H1 (cell line): Measurements from ENCODE around the gene SEPTIN7. TPM values are rescaled to one million over a fixed set of nuclear protein-coding genes. Genes with fewer than 3 reads are reported as not detected.

ENCODE experiments used
- CTCF ChIA-PET: fragments of 300-600 bp; sonication (Branson Sonifier 250); formaldehyde crosslinking; loops from one replicate; lab custom pipeline; 2021; ENCODE audit not compliant: partially characterized antibody; lab: Charles Lee
- POLR2A ChIA-PET: fragments of 300-600 bp; sonication (Branson Sonifier 250); formaldehyde crosslinking; loops from one replicate; lab custom pipeline; 2021; ENCODE audit warnings: inconsistent platforms; ENCODE audit not compliant: partially characterized antibody; lab: Charles Lee
- DNase-seq, 2 experiments: peaks; one replicate each; pipeline versions ENCODE4 v3.0.0 to v3.0.0-alpha.2; 2010 to 2022; ENCODE audit warnings: low spot score in 2 of 2, low read depth in 1 of 2, mixed read lengths in 1 of 2
- FAIRE-seq: peaks from 2 replicates; lab custom pipeline; 2011; peaks lifted over from hg19 to GRCh38; lab: Jason Lieb, UNC
- H2AFZ ChIP-seq: 2 replicates; pipeline ENCODE4 v1.8.1; 2012; ENCODE audit warnings: low read length, inconsistent platforms
- H2AK5ac ChIP-seq: 2 replicates; pipeline ENCODE4 v1.6.1; 2013; ENCODE audit warnings: low read depth, low read length
- H2BK120ac ChIP-seq: replicated peaks from 2 replicates; pipeline ENCODE3; 2013; ENCODE audit warnings: low read depth, low read length, inconsistent platforms
- H2BK12ac ChIP-seq: 2 replicates; pipeline ENCODE4 v1.6.1; 2013; ENCODE audit warnings: low read depth, low read length
- H2BK15ac ChIP-seq: 2 replicates; pipeline ENCODE4 v1.6.1; 2013; ENCODE audit warnings: low read length
- H2BK20ac ChIP-seq: 2 replicates; pipeline ENCODE4 v1.6.1; 2013; ENCODE audit warnings: low read length
- H2BK5ac ChIP-seq: 2 replicates; pipeline ENCODE4 v1.6.1; 2013; ENCODE audit warnings: low read depth, low read length
- H3K14ac ChIP-seq: 2 replicates; pipeline ENCODE4 v1.6.1; 2013; ENCODE audit warnings: inconsistent platforms; ENCODE audit not compliant: insufficient read length
- H3K18ac ChIP-seq: 2 replicates; pipeline ENCODE4 v1.6.1; 2013; ENCODE audit warnings: low read length; ENCODE audit errors: extremely low read depth
- H3K23ac ChIP-seq: 2 replicates; pipeline ENCODE4 v1.6.1; 2013; ENCODE audit warnings: inconsistent platforms; ENCODE audit not compliant: insufficient read length
- H3K23me2 ChIP-seq: 2 replicates; pipeline ENCODE4 v1.6.1; 2013; ENCODE audit warnings: low read depth, low read length
- H3K27ac ChIP-seq: 2 replicates; pipeline ENCODE4 v1.6.1; 2011; ENCODE audit warnings: low read depth, low read length, inconsistent platforms
- H3K27me3 ChIP-seq, 4 experiments: replicated peaks in 1 of 4; 1 replicate in 1 of 4; 2 replicates in 3 of 4; pipeline versions ENCODE4 v1.6.1 to v1.8.1; 2011 to 2013; ENCODE audit warnings: low read length in 3 of 4, mild to moderate bottlenecking in 3 of 4, inconsistent platforms in 2 of 4, mixed read lengths in 2 of 4, moderate library complexity in 1 of 4; ENCODE audit not compliant: control insufficient read depth in 3 of 4, insufficient read depth in 3 of 4; ENCODE audit errors: extremely low read depth in 1 of 4
- H3K36me3 ChIP-seq, 4 experiments: 2 replicates each; pipeline versions ENCODE4 v1.6.1 to v1.8.1; 2011 to 2013; ENCODE audit warnings: mild to moderate bottlenecking in 4 of 4, low read length in 3 of 4, moderate library complexity in 2 of 4, control low read depth in 1 of 4, inconsistent platforms in 1 of 4; ENCODE audit not compliant: insufficient read depth in 4 of 4, control insufficient read depth in 2 of 4
- H3K4ac ChIP-seq: replicated peaks from 2 replicates; pipeline ENCODE3; 2013; ENCODE audit warnings: low read length, low read depth, mixed read lengths, inconsistent platforms; ENCODE audit not compliant: insufficient read length
- H3K4me1 ChIP-seq, 4 experiments: replicated peaks in 1 of 4; 1 replicate in 1 of 4; 2 replicates in 3 of 4; pipeline versions ENCODE4 v1.6.1 to v1.8.1; 2011 to 2013; ENCODE audit warnings: low read length in 3 of 4, inconsistent platforms in 2 of 4, mixed read lengths in 1 of 4; ENCODE audit not compliant: insufficient read depth in 4 of 4, control insufficient read depth in 3 of 4
- H3K4me2 ChIP-seq, 2 experiments: 2 replicates each; pipeline versions ENCODE4 v1.6.1 to v1.8.1; 2011 to 2013; ENCODE audit warnings: low read depth in 2 of 2, low read length in 2 of 2, control low read depth in 1 of 2, inconsistent platforms in 1 of 2, mild to moderate bottlenecking in 1 of 2; ENCODE audit not compliant: insufficient read depth in 1 of 2
- H3K4me3 ChIP-seq, 4 experiments: fragments of 200-600, 300-600 bp in 1 of 4; sonication (generic), shearing (Covaris generic), sonication (Bioruptor Twin) in 1 of 4; 2 replicates each; pipeline versions ENCODE4 v1.5.1 to v1.8.1; 2011 to 2016; ENCODE audit warnings: low read length in 4 of 4, low read depth in 3 of 4, control low read depth in 2 of 4, inconsistent platforms in 2 of 4, mild to moderate bottlenecking in 2 of 4, mixed read lengths in 1 of 4, moderate library complexity in 1 of 4; ENCODE audit not compliant: insufficient read depth in 2 of 4; ENCODE audit errors: extremely low read depth in 1 of 4
- H3K56ac ChIP-seq: replicated peaks from 2 replicates; pipeline ENCODE3; 2013; ENCODE audit warnings: low read depth, mild to moderate bottlenecking, mixed read lengths, low read length, inconsistent platforms; ENCODE audit not compliant: insufficient read length
- H3K79me1 ChIP-seq: 2 replicates; pipeline ENCODE4 v1.6.1; 2013; ENCODE audit warnings: low read depth, low read length, control low read depth
- H3K79me2 ChIP-seq, 2 experiments: 2 replicates each; pipeline versions ENCODE4 v1.6.1 to v1.8.1; 2012 to 2013; ENCODE audit warnings: low read length in 2 of 2, mild to moderate bottlenecking in 2 of 2, inconsistent platforms in 1 of 2; ENCODE audit not compliant: insufficient read depth in 2 of 2, control insufficient read depth in 1 of 2
- H3K9ac ChIP-seq, 4 experiments: replicated peaks in 1 of 4; 1 replicate in 1 of 4; 2 replicates in 3 of 4; pipeline versions ENCODE4 v1.6.1 to v1.8.1; 2011 to 2013; ENCODE audit warnings: low read depth in 3 of 4, low read length in 3 of 4, control low read depth in 2 of 4, mild to moderate bottlenecking in 2 of 4, moderate library complexity in 2 of 4, inconsistent platforms in 1 of 4; ENCODE audit errors: extremely low read depth in 1 of 4
- H3K9me3 ChIP-seq, 2 experiments: 2 replicates each; pipeline versions ENCODE4 v1.6.1 to v1.8.1; 2012 to 2013; ENCODE audit warnings: mild to moderate bottlenecking in 2 of 2, moderate library complexity in 2 of 2, control low read depth in 1 of 2, inconsistent platforms in 1 of 2, low read depth in 1 of 2, low read length in 1 of 2, mixed read lengths in 1 of 2; ENCODE audit not compliant: insufficient read depth in 2 of 2
- H4K20me1 ChIP-seq, 2 experiments: replicated peaks in 1 of 2; 2 replicates each; pipeline versions ENCODE3 to v1.8.1; 2011 to 2013; ENCODE audit warnings: inconsistent platforms in 2 of 2, low read length in 2 of 2, mild to moderate bottlenecking in 1 of 2; ENCODE audit not compliant: insufficient read depth in 2 of 2, control insufficient read depth in 1 of 2
- H4K5ac ChIP-seq: 2 replicates; pipeline ENCODE4 v1.6.1; 2013; ENCODE audit warnings: low read length, low read depth, mixed read lengths, inconsistent platforms; ENCODE audit not compliant: insufficient read length
- H4K8ac ChIP-seq: 2 replicates; pipeline ENCODE4 v1.8.0; 2013; ENCODE audit warnings: mild to moderate bottlenecking, moderate library complexity, low read length, inconsistent platforms; ENCODE audit not compliant: insufficient read depth; ENCODE audit errors: extremely low read depth
- H4K91ac ChIP-seq: replicated peaks from 2 replicates; pipeline ENCODE3; 2013; ENCODE audit warnings: low read length, mixed read lengths, inconsistent platforms; ENCODE audit not compliant: insufficient read length
- CHD2 ChIP-seq: IDR thresholded peaks from 2 replicates; pipeline ENCODE4 v1.6.1; 2012; ENCODE audit warnings: low read length, improper control_type of control experiment
- E2F6 ChIP-seq: IDR thresholded peaks from 2 replicates; pipeline ENCODE4 v1.6.1; 2012; ENCODE audit warnings: inconsistent platforms
- GTF2F1 ChIP-seq: IDR thresholded peaks from 2 replicates; pipeline ENCODE4 v1.6.1; 2012; ENCODE audit warnings: low read depth, low read length, improper control_type of control experiment, borderline replicate concordance
- NANOG ChIP-seq: IDR thresholded peaks from 2 replicates; pipeline ENCODE4 v1.6.1; 2011; ENCODE audit warnings: low read length, low read depth, mild to moderate bottlenecking, inconsistent platforms; ENCODE audit not compliant: insufficient read depth, poor library complexity, severe bottlenecking
- RNF2 ChIP-seq: fragments of 200-900, 300-1000 bp; sonication (generic); IDR thresholded peaks from 2 replicates; pipeline ENCODE4 v1.7.1; 2016; ENCODE audit warnings: borderline replicate concordance, low read depth, mild to moderate bottlenecking, antibody characterized with exemption, low read length; ENCODE audit not compliant: poor library complexity, severe bottlenecking; ENCODE audit errors: missing control alignments
- RXRA ChIP-seq: IDR thresholded peaks from 2 replicates; pipeline ENCODE4 v1.6.1; 2011; ENCODE audit warnings: low read depth, mild to moderate bottlenecking, low read length, moderate library complexity; ENCODE audit not compliant: insufficient read depth
- SAP30 ChIP-seq: fragments of 300-600 bp; sonication (generic); IDR thresholded peaks from 2 replicates; pipeline ENCODE4 v1.7.1; 2012; ENCODE audit warnings: low read length, moderate library complexity, mild to moderate bottlenecking, inconsistent platforms; ENCODE audit not compliant: insufficient read depth, insufficient replicate concordance
- SIX5 ChIP-seq: IDR thresholded peaks from 2 replicates; pipeline ENCODE4 v1.6.1; 2011; ENCODE audit warnings: mild to moderate bottlenecking, low read depth, low read length
- SUZ12 ChIP-seq: fragments of 200-600 bp; sonication (generic); IDR thresholded peaks from 2 replicates; pipeline ENCODE4 v1.6.1; 2012; ENCODE audit warnings: mild to moderate bottlenecking, inconsistent platforms, low read length, moderate library complexity, mixed read lengths
- TAF1 ChIP-seq: IDR thresholded peaks from 2 replicates; pipeline ENCODE4 v1.6.1; 2011; ENCODE audit warnings: mild to moderate bottlenecking, low read depth, low read length
- TAF7 ChIP-seq: optimal IDR thresholded peaks from 2 replicates; pipeline ENCODE3; 2011; ENCODE audit warnings: low read depth, mild to moderate bottlenecking, inconsistent platforms, low read length, moderate library complexity, borderline replicate concordance
- USF2 ChIP-seq: IDR thresholded peaks from 2 replicates; pipeline ENCODE4 v1.6.1; 2011; ENCODE audit warnings: low read length, improper control_type of control experiment
- WGBS, 2 experiments: shearing (Covaris generic) in 1 of 2; methylation state at CpG; one replicate each; pipeline versions ENCODE4 v1.1.6 to v1.1.7; 2013 to 2015; ENCODE audit warnings: low lambda C conversion rate in 2 of 2, mixed read lengths in 2 of 2, inconsistent platforms in 1 of 2, low coverage in 1 of 2, missing lambda C conversion rate in 1 of 2; ENCODE audit not compliant: insufficient replicate concordance in 2 of 2, insufficient coverage in 1 of 2, insufficient read length in 1 of 2; ENCODE audit errors: extremely low coverage in 1 of 2, missing lambda C conversion rate in 1 of 2; 5-methylcytosine and 5-hydroxymethylcytosine counted together
- polyA plus RNA-seq, 7 experiments: library from polyadenylated mRNA; depleted of rRNA in 3 of 7; stranded (reverse) in 5 of 7; unstranded in 2 of 7; fragments of >200 nt in 5 of 7; fragments of 200-250 nt in 2 of 7; gene quantifications; 1 replicate in 5 of 7; 2 replicates in 1 of 7; 4 replicates in 1 of 7; pipeline versions ENCODE4 v1.2.1 to v1.2.3, GENCODE V29; 2011 to 2013; ENCODE audit warnings: missing spikeins in 2 of 7, mixed read lengths in 2 of 7
- total RNA-seq: library from RNA; stranded (reverse); fragmentation: NEBNext Ultra II Directional; extraction: Animal tissue kit (Norgen Biotek cat#: 25700); gene quantifications from 2 replicates; pipeline ENCODE4 v1.2.1, GENCODE V29; 2021

SEPTIN7 gene
- total and polyA plus RNA-seq, 2 of the 8 experiments (the other 6 are each of a cell fraction or from before 2014, with no cell fraction given): 85.3 to 183 TPM

- H2AFZ ChIP-seq: no peak overlapping the region
- H3K9ac ChIP-seq: no peak overlapping the region
- CTCF ChIA-PET: interaction anchor here (0.6 to 1.3 kb wide), 3 partner anchors 7 to 721 kb away, joined by 3 to 4 read pairs (median 3); no protein-coding TSS in a partner anchor
Measured at GRCh38 chr7:35776686-35777085, 24.2 kb upstream of the SEPTIN7 start.

More at GRCh38 chr7:35776686-35777085, 24.2 kb upstream of the SEPTIN7 start:
- H3K14ac ChIP-seq: no peak overlapping the region
- no peaks in the 10 kb centered on the region for H3K9me3 ChIP-seq
- no peaks in the 10 kb centered on the region for H3K27me3 ChIP-seq
- no peak overlapping the region for H2BK20ac ChIP-seq
- TF ChIP-seq TAF7 (no peak), USF2 (no peak), TAF1 (no peak), CHD2 (no peak), GTF2F1 (no peak), RXRA (no peak), SUZ12 (no peak), SIX5 (no peak), NANOG (no peak), SAP30 (no peak), RNF2 (no peak), E2F6 (no peak)
- TF ChIP-seq, all 59 proteins: peak for 0
- Histone ChIP-seq H3K27ac (no peak overlapping the region), H3K79me1 (no peaks in the 10 kb centered on the region), H3K36me3 (no peaks in the 10 kb centered on the region), H3K4ac (no peak overlapping the region), H2BK120ac (no peak overlapping the region), H2BK12ac (no peak overlapping the region), H3K56ac (no peak overlapping the region), H3K4me2 (no peak overlapping the region), H2BK5ac (no peak overlapping the region), H3K18ac (no peak overlapping the region), H2AK5ac (no peak overlapping the region), H3K4me1 (no peaks in the 10 kb centered on the region), H3K23me2 (no peaks in the 10 kb centered on the region), H3K79me2 (no peaks in the 10 kb centered on the region), H4K5ac (no peak overlapping the region), H4K8ac (no peak overlapping the region), H3K4me3 (no peak overlapping the region), H2BK15ac (no peak overlapping the region), H3K23ac (no peak overlapping the region), H4K91ac (no peak overlapping the region), H4K20me1 (no peaks in the 10 kb centered on the region)
- FAIRE-seq (no peak), DNase-seq (no peak)
- POLR2A ChIA-PET: interaction anchor here (1.1 kb wide), 1 partner anchor 24 kb away, joined by 3 read pairs; the partner anchor contains the start of gene SEPTIN7
- 93% methylated on average over 1 of the region's 1 CpG; no CpG with 5 or more reads in 1 of the 2 experiments for WGBS, 2 experiments
